Iris pigment epithelial cell (primary cell): ENCODE data around the gene ADAMTS16.
A peak's percentile ranks its signal among the peaks of the same experiment; 100 is the strongest.

Source experiments
- DNase-seq: peaks from one replicate; pipeline ENCODE4 v3.0.0-alpha.2; 2011; ENCODE audit warnings: low read depth

ADAMTS16 gene

DNA sequence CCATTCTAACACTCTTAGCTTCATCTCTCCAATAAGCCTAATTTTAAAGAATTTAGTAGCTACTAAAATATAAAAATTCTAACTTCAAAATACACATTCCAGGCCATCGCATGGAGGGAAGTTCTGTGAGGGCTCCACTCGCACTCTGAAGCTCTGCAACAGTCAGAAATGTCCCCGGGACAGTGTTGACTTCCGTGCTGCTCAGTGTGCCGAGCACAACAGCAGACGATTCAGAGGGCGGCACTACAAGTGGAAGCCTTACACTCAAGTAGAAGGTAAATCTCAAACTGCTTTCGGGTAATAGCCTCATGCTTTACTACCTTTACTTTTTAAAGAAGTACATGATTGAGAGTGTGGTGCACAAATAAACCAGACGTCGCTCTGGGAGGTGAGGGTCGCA, 94.8 kb downstream of the ADAMTS16 start:
- no peak for DNase-seq

DNA sequence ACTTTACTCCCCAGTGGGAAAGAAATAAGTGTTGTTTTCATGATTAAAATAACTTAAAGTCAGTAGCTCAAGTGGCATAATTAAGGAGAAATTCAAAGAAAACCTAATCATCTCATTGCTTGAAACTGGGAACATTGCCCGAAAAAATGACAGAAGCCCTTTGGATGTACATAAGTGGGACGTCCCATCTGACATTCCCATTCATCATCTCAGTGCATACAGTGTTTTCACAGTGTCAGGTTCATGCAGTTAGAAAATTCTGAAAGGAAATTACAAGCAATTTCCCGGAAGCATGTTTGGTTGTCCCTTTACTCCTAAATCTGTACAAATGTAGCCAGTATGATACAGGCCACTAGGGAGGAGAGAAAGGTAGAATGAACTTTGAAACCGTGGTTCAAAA, 95.6 kb downstream of the ADAMTS16 start:
- no peak for DNase-seq

DNA sequence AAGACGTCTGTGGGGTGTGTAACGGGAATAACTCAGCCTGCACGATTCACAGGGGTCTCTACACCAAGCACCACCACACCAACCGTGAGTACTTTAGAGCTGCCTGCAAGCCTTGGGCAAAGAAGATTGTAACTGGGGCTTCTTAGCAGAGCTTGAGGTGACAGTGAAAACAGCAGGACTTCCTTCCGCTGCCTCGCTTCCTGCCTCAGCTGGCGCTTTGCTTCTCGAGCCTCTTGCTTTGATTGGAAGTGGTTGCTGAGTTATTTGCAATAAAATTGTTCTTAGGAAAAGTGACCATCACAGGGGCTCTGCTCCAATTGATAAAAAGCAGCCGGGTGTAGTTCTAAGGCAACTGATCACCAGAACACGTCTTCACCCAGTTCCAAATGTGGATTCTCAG, 99.1 kb downstream of the ADAMTS16 start:
- no peak for DNase-seq

DNA sequence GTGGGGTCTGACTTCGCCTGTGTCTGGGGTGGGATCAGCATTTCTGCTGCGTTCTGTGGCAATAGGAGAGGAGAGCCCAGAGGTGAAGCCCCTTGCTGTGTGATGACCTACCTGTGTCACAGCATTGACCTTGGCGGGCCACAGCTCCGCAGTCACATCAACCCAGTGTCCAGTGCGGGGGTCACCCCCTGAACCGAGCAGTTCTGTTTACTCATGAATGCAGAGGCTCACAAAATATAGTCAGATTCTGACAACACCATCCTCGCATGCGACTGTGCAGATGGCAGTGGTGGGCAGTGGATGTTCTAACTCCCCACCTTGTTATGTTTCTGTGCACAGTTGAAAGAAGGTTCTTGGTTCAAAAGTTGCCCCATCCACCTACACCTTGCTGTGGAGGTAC, 100.1 kb downstream of the ADAMTS16 start:
- DNase-seq, result no peak

DNA sequence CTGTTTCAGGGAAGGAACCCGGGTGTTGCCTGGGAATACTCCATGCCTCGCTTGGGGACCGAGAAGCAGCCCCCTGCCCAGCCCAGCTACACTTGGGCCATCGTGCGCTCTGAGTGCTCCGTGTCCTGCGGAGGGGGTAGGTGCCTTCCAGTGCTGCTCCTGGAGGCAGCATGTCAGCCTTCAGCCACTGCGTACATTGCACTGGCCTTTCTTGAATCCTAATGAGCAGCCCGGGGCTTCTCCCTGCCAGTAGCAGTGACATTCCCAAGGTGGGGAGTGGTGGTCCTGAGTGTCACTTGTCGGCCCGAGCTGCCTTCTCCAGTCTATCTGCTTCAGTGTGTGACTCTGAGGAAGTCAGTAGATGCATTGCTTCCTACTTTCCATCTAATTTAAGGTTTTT, 101.9 kb downstream of the ADAMTS16 start:
- DNase-seq, result no peak

DNA sequence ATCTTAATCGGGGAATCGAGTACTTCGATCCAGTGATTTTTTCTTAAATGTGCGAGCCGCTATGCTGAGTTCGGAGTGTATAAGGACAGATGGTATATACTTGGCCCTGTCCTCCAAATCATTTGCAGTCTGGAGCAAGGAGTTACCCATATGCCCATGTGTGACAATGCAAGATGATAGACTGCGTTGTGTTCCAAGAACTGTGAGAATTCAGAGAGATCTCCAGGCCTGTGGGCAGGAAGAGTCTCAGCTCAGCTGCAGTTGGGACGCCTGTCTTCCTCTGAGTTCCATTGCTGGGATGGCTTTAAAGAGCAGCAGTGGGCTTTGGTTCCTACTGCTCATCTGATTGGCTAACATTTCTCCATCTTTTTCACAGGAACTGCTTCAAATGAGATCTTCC, 106.6 kb downstream of the ADAMTS16 start:
- DNase-seq, result no peak

DNA sequence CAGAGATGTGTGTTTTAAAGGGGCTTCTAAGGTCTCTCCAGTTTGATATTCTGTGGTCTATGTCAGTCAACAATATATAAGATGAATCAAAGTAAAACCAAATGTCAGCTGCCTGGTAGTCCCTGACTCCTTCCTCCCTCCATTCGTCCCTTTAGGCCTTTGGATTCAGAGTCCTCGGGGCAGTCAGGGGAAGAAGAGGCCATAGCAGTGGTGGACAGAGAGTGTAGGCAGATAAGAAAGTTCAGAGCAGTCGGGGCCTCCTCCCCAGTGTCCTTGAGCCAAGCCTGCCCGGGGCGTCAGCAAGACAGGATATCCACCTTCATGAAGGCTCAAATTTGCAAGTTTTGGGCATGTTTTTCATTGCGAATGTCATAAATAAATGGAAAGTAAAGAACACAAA, 110.6 kb downstream of the ADAMTS16 start:
- no peak for DNase-seq

DNA sequence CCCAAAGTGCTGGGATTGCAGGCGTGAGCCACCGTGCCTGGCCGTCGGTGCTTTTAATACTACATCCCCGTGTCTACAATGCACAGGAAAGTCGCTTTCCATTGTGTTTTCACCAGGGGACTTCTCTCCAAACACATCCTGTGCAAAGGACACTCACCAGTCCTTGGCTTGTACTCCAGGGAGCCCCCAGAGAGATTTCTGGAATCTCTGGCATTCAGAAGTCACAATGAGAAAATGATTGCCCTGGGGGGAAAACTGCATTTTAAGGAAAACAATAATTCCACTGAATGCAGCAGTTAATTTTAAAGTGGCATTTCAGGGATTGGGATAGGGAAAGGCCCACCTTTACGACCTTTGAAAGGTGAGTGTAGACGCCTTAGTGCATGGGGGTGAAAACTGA, 112.0 kb downstream of the ADAMTS16 start:
- no peak for DNase-seq

DNA sequence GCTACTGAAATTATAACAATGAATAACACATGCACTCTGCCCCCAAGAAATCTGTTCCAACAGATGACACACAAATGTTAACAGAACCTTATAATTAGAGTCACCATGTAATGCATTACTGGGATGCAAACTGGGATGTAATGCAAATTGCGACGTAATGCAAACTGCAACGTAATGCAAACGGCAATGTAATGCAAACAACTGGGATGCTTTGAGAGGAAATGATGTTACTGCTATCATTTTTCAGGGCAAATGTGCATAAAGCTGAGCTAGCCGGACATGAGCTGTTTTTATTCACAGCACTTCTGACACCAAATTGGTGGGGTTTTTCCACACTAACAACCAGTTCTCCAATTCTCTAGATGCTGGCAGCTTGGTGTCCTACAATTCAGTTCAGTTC, 117.2 kb downstream of the ADAMTS16 start:
- DNase-seq, result no peak

DNA sequence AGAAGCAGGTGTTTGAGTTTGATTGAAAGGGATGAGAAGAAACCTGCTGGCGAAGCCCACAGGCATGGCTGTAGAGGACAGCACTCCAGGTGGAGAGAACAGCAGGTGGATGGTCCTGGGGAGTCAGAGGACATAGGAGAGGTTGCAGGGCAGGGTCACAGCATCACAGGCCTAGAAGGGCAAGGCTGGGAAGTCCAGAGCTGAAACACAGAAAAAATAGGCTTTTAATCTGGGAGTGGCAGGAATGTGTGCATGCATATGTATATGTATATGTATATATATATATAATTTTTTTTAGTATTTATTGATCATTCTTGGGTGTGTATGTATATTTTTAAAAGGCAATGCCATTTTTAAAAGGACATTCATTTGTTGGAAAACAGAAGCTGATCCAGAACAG, 118.4 kb downstream of the ADAMTS16 start:
- DNase-seq, result no peak

DNA sequence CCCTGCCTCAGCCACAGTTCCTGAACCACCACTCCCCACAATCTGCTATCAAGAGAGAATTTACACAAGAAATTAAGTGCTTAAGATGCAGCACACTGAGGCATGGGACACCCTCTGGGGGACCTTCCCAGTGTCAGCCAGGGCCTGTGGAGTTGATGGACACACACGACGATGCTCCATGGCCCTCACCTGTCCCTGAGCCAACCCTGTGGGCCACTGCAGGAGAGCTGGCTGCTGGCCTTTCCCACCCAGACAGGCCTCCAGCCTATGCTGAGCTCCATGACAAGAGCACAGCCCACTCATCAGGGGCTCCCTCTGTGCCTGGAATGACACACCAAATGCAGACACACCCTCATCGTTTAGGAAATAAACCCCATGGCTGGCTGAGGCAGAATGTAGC, 124.6 kb downstream of the ADAMTS16 start:
- DNase-seq, result no peak

DNA sequence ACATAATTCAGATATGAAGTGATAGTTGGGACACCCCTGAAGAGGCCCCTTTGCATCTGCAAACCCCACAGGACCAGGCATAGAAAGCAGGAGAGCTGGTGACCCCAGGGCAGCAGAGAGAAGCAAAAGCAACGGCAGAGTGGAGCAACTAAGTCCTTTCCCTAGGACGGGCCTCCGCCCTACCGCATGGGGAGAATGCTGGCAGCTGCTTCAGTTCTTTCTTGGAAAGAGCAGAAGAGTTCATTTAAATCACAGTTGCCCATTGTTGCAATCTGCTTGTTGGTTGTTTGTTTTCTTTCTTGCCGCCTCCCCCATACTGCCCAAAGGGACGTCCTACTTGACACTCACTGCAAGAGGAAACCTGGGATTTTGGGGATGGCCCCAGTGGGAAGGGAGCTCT, 126.2 kb downstream of the ADAMTS16 start:
- no peak for DNase-seq

DNA sequence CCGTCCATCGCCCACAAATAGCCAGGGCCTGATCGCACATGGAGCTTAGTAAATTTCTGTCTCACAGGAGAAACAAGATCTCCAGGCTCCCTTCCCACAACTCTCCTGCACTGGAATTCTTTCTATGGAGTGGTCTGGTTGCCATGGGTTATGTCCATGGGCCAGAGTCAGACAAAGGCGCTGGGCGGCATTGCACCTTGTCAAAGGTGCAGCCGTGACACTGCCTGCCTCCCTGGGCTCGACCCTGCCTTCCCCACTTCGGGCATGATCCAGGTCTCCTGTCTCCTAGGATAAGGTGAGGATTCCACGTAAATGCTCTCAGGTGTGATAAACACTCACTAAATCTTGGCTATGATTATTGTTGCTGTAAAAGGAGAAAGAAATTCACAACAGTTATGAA, 130.0 kb downstream of the ADAMTS16 start:
- DNase-seq, result no peak

DNA sequence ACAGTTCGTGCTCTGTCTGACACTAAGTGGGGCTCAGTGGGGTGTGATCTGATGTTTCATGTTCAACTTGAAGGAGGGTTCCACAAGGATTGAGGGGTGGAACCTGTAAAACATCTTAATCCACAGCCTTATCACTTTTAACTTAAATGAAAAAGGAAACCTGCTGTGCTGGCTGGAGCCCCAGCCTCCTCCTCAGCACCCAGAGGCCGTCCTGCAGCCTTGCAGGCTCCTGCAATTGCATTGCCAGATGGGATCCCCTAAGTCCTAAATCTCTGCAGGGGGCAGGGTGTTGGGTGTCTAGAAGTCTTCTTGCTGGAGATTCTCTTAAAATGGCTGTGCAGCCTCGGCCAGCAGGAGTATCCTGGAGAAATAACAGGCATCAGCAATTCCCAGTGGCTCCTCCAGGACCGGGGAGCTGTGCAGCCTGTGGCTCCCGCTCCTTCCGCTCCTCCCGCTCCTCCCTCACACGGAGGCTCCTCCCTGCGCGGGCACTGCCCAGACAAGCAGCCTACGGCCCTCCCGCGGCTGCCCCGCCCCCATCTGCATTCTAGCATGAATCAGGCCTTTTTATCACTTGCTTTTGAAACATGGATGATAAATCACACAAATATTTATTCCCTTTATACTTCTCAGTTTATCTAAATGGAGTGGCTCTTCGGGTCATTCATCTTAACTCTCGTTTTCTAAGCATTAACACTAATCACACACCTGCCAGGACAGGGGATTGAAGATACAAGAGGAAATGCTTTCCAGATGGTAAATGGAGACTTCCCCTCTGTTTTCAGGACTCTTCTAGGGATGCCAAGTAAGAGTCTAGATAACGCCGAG, 131.0 kb downstream of the ADAMTS16 start:
- peak; percentile 76 for DNase-seq

DNA sequence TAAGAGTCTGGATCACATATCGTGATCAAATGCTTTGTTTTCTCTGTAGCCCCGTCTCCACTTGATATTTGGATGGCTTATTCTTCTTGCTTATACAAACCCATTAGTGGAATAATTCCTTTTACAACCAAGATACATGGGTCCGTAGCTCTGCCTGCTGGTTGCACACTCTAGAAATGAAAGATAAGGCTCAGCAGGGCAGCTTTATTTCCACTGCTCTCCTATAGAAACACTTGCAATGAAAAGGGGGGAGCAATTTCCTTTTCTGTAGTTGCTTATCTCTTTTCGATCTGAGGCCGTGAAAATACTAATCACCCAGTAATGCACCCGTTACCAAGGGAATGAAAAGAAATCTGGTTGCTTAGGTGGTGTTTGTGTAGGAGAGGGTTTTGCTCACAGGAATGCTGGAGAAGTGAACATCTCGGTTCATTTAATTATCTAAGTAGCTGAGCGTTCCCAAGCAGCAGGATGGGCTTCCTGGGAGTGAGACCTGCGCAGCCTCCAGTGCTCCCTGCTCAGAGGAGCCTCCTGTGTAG, 131.7 kb downstream of the ADAMTS16 start:
- peak; percentile 15 for DNase-seq

DNA sequence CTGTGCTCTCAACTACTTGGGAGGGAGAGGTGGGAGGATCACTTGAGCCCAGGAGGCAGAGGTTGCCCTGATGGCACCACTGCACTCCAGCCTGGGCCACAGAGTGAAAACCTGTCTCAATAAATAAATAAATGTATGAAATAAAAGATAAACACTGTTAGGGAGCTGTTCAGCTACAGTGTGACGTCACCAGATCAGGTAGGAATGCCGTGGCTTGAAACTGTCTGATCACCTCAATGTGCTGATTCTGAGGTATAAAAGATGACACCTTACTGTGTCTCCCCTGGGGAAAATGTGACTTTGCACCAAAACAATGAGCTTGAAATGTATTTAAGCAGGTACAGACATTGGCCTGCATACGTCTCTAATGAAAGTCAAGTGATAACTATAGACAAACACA, 133.3 kb downstream of the ADAMTS16 start:
- no peak for DNase-seq

DNA sequence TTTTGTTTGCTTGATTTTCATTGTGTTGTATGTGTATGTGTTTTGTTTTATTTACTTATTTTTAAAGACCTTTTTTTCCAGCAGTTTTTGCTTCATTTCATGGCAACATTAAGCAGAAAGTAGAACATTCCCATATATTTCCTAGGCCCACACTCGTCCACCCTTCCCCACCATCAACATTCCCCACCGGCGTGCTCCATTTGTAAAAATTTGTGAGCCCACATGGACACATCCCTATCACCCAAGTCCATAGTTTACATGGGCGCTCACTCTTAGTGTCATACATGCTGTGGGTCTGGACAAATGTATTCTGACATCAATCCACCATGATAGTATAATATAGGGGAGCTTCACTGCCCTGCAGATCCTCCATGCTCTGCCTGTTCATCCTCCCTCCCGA, 133.8 kb downstream of the ADAMTS16 start:
- no peak for DNase-seq

DNA sequence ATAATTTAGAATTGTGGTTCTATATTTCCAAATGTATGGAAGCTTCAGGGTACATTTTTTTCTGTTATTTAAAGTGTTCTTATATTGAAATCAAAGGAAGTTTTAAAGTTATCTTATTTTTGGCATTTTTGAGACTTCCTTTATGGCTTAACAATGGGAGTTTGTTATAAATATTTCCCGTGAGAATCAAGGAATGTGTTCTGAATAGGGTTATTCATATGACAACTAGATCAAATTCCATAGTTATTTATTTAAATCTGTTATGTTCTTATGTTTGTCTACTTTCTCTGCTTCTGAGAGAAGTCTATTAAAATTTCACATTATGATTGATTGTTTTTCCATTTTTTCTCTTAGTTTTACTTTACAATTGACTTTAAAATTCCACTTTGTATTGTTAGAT, 135.1 kb downstream of the ADAMTS16 start:
- no peak for DNase-seq

DNA sequence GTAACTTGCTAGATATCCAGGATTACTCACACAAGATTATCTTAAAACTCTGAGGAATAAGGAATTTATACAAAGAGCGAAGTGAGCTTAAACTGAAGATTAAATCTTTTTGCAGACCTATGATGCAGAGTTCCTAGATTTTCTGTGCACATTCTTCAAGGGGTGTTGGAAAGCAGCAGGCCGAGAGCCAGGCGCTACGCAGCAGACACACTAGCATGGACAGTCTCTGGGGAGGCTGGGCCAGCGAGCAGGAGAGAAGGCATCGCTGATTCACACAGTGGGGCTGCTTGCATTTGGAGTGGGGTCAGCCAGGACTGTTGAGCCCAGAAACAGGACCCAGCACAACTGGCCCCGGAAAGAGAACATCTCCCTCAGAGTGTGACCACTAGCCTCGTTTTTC, 136.3 kb downstream of the ADAMTS16 start:
- no peak for DNase-seq

DNA sequence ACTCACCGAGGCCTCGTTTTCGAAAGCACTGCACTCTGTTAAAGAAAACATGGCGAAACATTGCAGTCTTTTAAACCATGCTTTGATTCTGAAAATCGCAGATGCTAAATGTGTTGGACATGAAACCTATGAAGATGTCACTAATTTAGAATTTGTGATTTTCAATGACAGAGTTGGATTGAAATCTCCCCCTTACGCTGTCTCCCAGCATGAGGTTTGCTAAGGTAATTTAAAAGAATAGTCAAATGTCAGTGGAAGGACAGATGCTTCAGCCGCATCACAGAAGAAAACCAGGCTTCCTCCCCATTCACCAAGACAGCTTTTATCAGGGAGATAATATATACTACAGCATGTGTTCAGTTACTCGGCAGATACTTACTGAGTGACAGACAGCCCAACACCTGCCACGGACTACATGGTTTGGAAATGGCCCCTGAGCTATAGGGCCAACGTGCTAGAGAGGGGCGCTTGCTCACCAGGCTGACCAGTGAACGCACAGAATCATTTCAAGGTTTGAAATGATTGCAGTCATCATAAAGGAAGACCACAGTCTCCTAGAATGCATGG, 136.9 kb downstream of the ADAMTS16 start:
- DNase-seq, result no peak

DNA sequence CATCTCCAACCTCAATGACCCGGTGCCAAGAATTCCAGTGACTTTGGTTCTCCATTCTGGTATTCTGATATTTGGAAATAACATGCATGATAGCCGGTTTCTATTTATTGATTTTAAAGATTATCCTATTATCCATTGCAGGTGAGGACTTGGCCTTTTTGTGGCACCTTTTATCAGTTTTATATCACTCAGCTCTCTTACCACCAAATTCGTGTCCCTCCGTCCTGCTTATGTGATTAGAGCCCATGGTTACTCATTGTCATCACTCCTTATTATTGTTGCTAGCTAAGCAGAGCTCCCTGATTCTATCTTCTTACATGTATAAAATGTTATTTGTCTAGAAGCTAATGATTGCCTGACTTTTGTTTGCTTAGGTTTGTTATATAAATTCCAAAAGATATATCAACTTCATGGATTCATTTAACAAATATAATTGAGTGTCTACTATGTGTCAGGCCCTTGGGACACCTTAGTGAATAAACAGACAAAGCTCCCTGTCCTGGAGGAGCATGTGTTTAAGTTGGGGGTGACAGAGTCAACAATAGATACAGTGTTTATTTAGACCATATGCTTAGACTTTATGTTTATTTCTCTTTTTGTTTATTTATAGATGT, 138.2 kb downstream of the ADAMTS16 start:
- DNase-seq, result no peak

DNA sequence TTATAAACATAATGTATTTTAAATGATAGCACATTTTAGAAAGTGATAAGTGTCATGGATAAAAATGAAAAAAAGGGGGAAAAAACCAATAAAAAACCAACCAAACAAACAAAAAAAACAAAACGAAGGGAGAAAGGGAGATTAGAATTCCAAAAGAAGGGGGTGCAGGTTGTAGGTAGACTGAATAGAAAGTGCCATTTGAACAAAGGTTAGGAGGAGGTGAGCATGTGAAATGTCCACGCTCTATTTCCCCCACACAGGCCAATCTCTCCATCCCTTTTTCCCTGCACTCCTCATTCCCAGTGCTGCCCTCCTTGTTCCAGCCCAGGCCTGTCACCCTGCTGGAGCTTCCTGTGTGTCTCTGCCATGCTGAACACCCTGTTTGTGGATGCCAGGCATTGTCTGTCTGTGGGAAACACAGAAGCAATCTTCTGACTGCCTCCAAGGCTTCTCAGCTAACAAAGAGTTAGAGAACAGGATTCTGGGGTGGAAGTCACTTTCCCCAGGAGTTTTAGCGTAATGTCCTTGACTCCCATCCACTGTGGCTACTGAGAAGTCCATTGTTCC, 138.8 kb downstream of the ADAMTS16 start:
- no peak for DNase-seq

DNA sequence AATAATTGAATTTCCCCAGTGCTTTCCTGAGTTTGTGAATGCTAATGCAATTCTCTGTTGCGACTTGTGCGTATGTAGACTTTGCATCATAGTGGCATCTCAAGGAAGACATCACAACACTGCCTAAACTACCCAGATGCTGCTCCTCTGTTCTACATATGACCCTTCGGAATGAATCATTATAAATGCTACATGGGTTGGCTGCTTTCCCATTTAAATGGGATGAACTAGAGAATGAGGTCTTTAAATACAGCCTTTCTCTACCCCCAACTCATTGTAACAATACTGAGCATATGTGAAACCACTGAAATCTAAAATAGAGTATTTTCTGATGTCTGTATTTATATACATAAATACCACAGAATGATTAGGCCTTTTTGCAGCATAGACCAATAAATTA, 145.8 kb downstream of the ADAMTS16 start:
- no peak for DNase-seq
